Panc1 (cell line): ENCODE measurements around the gene TRIO. TPM values are rescaled to one million over a fixed set of nuclear protein-coding genes. Genes with fewer than 3 reads are reported as not detected.

Source experiments
- ATAC-seq: fragments of 200-7000 bp; cut with Tn5 transposase; 2 replicates; pipeline ENCODE4 v1.9.1; 2020; ENCODE audit warnings: mild to moderate bottlenecking, moderate library complexity
- BruUV-seq: library from RNA; stranded (reverse); fragments of 400-500 nt; replicated peaks from 2 replicates; lab custom pipeline; 2021; lab: Mats Ljungman, UMichigan
- CTCF ChIA-PET: fragments of 300-600 bp; sonication (Branson Sonifier 250); formaldehyde crosslinking; loops from one replicate; lab custom pipeline; 2022; ENCODE audit warnings: antibody characterized with exemption; lab: Charles Lee
- POLR2A ChIA-PET: fragments of 300-600 bp; sonication (Branson Sonifier 250); formaldehyde crosslinking; loops from one replicate; lab custom pipeline; 2022; ENCODE audit warnings: antibody characterized with exemption; lab: Charles Lee
- DNase-seq: peaks from one replicate; pipeline ENCODE4 v3.0.0-alpha.2; 2010; ENCODE audit warnings: low read depth, low spot score
- H3K27ac ChIP-seq: 2 replicates; pipeline ENCODE4 v1.5.1; 2011; ENCODE audit warnings: mild to moderate bottlenecking, low read length, inconsistent platforms
- H3K27me3 ChIP-seq: fragments of 200-500 bp; sonication (Bioruptor generic); 2 replicates; pipeline ENCODE4 v1.6.0; 2014; ENCODE audit warnings: low read length, inconsistent platforms; ENCODE audit not compliant: control insufficient read depth, insufficient read depth
- H3K36me3 ChIP-seq: fragments of 200-500 bp; sonication (Bioruptor generic); 2 replicates; pipeline ENCODE4 v1.5.1; 2014; ENCODE audit warnings: inconsistent platforms, mild to moderate bottlenecking, low read length, moderate library complexity; ENCODE audit not compliant: control insufficient read depth, insufficient read depth
- H3K4me1 ChIP-seq: 2 replicates; pipeline ENCODE4 v1.5.1; 2011; ENCODE audit warnings: inconsistent platforms, mild to moderate bottlenecking, low read length, moderate library complexity; ENCODE audit not compliant: control insufficient read depth, insufficient read depth
- H3K4me3 ChIP-seq, 2 experiments: 2 replicates each; pipeline ENCODE4 v1.5.1; 2011 to 2012; ENCODE audit warnings: low read depth in 2 of 2, low read length in 2 of 2, mild to moderate bottlenecking in 2 of 2, inconsistent platforms in 1 of 2, moderate library complexity in 1 of 2
- H3K9me3 ChIP-seq: fragments of 200-500 bp; sonication (Bioruptor generic); 2 replicates; pipeline ENCODE4 v1.5.1; 2014; ENCODE audit warnings: low read depth, mild to moderate bottlenecking, inconsistent platforms, low read length, moderate library complexity; ENCODE audit not compliant: control insufficient read depth, insufficient read depth
- POLR2AphosphoS5 ChIP-seq: IDR thresholded peaks from 2 replicates; pipeline ENCODE4 v1.6.1; 2012; ENCODE audit warnings: mild to moderate bottlenecking, low read depth, low read length, moderate library complexity
- SIN3A ChIP-seq: IDR thresholded peaks from 2 replicates; pipeline ENCODE4 v1.6.1; 2012; ENCODE audit warnings: low read depth, mild to moderate bottlenecking, low read length, moderate library complexity, borderline replicate concordance; ENCODE audit not compliant: insufficient read depth
- TCF7L2 ChIP-seq: IDR thresholded peaks from 2 replicates; pipeline ENCODE4 v1.6.1; 2011; ENCODE audit warnings: mild to moderate bottlenecking, low read depth, low read length, inconsistent platforms
- in situ Hi-C: cut with HindIII; loops from 2 replicates; pipeline ENCODE4 v1.10.0; 2016; ENCODE audit warnings: low sequenced_read_pairs, low pct_unique_long_range_greater_than_20kb
- intact Hi-C: fragments of 100-400 bp; cut with micrococcal nuclease; formaldehyde crosslinking; loops from one replicate; pipeline ENCODE4 v1.10.0; 2022; ENCODE audit not compliant: unreplicated experiment
- total RNA-seq: library from RNA; stranded (reverse); gene quantifications from one replicate; pipeline ENCODE4 v1.2.1, GENCODE V29; 2021; ENCODE audit not compliant: unreplicated experiment
- TF ChIP-seq, protein P1 (sequence below), 2 experiments: IDR thresholded peaks; 2 replicates each; pipeline ENCODE4 v1.6.1; 2011 to 2012; ENCODE audit warnings: low read depth in 2 of 2, control low read depth in 1 of 2, low read length in 1 of 2, mild to moderate bottlenecking in 1 of 2, moderate library complexity in 1 of 2; ENCODE audit not compliant: insufficient read depth in 1 of 2
- TF ChIP-seq, protein P2 (sequence below): fragments of 450-650 bp; IDR thresholded peaks from 2 replicates; pipeline ENCODE4 v1.5.1; 2017; ENCODE audit warnings: mild to moderate bottlenecking

Gene TRIO
- total RNA-seq, 1 experiment from 2014 or later, result 349 TPM

DNA sequence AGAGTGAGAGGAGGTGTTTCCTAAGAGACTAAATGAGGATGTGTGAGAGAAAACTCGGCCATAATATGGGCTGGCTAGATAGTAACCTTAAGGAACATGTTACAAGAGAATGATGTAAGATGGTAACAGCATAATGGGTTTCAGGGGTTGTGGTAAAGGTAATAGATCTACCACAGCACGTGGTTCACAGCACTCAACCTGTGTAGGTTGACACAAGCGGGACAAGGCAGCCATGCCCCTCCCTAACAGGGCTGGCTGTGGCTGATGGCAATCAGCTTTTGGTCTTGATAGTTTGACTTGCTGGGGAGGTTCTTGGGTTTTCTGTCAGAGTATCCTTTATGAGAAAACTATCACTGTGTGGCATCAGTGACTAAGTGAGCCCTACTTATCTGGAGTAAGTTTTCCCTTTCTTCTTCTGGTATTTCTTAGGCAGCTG is 138.6 kb downstream of the TRIO start:
- Histone ChIP-seq H3K4me3 (no peak overlapping the region), H3K4me1 (peaks cover 59% of the 10 kb centered on the region), H3K27ac (peak overlapping the region; percentile 52), H3K27me3 (no peaks in the 10 kb centered on the region), H3K36me3 (peaks cover 55% of the 10 kb centered on the region), H3K9me3 (no peaks in the 10 kb centered on the region)
- ATAC-seq (peak; percentile 50; the same call in 1 of the 2 replicates), DNase-seq (no peak)
- no TSS peak for BruUV-seq
- intact Hi-C loops (no loop called here), in situ Hi-C loops (no loop called here)
- ChIA-PET CTCF (interaction anchor here (0.6 kb wide), 1 partner anchor 12 kb away, joined by 3 read pairs; no protein-coding TSS in a partner anchor), POLR2A (no interaction called here)
- TF ChIP-seq, protein P1, sequence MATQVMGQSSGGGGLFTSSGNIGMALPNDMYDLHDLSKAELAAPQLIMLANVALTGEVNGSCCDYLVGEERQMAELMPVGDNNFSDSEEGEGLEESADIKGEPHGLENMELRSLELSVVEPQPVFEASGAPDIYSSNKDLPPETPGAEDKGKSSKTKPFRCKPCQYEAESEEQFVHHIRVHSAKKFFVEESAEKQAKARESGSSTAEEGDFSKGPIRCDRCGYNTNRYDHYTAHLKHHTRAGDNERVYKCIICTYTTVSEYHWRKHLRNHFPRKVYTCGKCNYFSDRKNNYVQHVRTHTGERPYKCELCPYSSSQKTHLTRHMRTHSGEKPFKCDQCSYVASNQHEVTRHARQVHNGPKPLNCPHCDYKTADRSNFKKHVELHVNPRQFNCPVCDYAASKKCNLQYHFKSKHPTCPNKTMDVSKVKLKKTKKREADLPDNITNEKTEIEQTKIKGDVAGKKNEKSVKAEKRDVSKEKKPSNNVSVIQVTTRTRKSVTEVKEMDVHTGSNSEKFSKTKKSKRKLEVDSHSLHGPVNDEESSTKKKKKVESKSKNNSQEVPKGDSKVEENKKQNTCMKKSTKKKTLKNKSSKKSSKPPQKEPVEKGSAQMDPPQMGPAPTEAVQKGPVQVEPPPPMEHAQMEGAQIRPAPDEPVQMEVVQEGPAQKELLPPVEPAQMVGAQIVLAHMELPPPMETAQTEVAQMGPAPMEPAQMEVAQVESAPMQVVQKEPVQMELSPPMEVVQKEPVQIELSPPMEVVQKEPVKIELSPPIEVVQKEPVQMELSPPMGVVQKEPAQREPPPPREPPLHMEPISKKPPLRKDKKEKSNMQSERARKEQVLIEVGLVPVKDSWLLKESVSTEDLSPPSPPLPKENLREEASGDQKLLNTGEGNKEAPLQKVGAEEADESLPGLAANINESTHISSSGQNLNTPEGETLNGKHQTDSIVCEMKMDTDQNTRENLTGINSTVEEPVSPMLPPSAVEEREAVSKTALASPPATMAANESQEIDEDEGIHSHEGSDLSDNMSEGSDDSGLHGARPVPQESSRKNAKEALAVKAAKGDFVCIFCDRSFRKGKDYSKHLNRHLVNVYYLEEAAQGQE (IDR thresholded peaks at IDR 0.05; ENCODE audit: insufficient read depth in 1 of 2, low read depth in 2 of 2, low read length in 1 of 2), result no peak
- TF ChIP-seq, protein P2, sequence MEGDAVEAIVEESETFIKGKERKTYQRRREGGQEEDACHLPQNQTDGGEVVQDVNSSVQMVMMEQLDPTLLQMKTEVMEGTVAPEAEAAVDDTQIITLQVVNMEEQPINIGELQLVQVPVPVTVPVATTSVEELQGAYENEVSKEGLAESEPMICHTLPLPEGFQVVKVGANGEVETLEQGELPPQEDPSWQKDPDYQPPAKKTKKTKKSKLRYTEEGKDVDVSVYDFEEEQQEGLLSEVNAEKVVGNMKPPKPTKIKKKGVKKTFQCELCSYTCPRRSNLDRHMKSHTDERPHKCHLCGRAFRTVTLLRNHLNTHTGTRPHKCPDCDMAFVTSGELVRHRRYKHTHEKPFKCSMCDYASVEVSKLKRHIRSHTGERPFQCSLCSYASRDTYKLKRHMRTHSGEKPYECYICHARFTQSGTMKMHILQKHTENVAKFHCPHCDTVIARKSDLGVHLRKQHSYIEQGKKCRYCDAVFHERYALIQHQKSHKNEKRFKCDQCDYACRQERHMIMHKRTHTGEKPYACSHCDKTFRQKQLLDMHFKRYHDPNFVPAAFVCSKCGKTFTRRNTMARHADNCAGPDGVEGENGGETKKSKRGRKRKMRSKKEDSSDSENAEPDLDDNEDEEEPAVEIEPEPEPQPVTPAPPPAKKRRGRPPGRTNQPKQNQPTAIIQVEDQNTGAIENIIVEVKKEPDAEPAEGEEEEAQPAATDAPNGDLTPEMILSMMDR, result no peak
- TF ChIP-seq SIN3A (no peak), TCF7L2 (no peak), POLR2AphosphoS5 (no peak)

DNA sequence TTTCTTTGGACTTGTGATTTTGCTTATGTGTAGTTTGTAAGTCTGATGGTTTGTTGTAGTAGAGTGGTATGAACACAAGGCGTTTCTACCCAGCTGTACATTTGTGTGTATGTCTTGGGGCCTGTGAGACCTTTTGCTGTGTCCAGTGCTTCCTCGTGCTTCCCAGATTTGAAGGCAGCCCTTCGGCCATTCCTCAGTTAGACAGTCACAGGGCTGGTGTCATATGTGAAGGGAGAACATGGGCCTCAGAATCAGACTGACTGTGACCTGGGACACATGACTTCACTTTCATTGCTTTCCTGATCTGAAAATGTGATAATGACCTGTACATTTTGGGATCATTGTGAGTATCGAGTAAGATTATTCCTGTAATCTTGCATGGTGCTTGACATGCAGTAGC is 140.0 kb downstream of the TRIO start:
- TF ChIP-seq SIN3A (no peak), TCF7L2 (no peak), POLR2AphosphoS5 (no peak; the same call in 1 of the 2 replicates)
- TF ChIP-seq, protein P2, result no peak
- TF ChIP-seq, protein P1 (IDR thresholded peaks at IDR 0.05; ENCODE audit: insufficient read depth in 1 of 2, low read depth in 2 of 2, low read length in 1 of 2), result no peak
- in situ Hi-C loops (no loop called here), intact Hi-C loops (no loop called here)
- H3K27me3 ChIP-seq, result no peaks in the 10 kb centered on the region
- ChIA-PET POLR2A (no interaction called here), CTCF (no interaction called here)
- DNase-seq (no peak), ATAC-seq (peak; percentile 39; the same call in 1 of the 2 replicates)
- no peaks in the 10 kb centered on the region for H3K9me3 ChIP-seq
- no peak overlapping the region for H3K4me3 ChIP-seq
- peaks cover 46% of the 10 kb centered on the region for H3K4me1 ChIP-seq
- H3K27ac ChIP-seq, result peak overlapping the region; percentile 64; the same call in 1 of the 2 replicates
- peaks cover 63% of the 10 kb centered on the region for H3K36me3 ChIP-seq
- no TSS peak for BruUV-seq
